Midbrain (tissue), 1 donor: Measurements from ENCODE around the gene LRRC36.
"Not testable (repeated sequence)": the region's sequence is repeated elsewhere in the genome, so short reads cannot be mapped to it uniquely, and the experiment has no call there.

Source experiments
- DNase-seq: peaks from one replicate; lab custom pipeline; 2025; lab: John Stamatoyannopoulos, UW

Gene LRRC36

GRCh38 chr16:67400901-67401300 is 74.3 kb downstream of the LRRC36 start:
- DNase-seq = no peak

GRCh38 chr16:67403976-67404555 is 77.5 kb downstream of the LRRC36 start:
- DNase-seq = no peak

- no peak for DNase-seq
Observed at GRCh38 chr16:67404740-67405226, 78.2 kb downstream of the LRRC36 start.

- DNase-seq = no peak
Observed at GRCh38 chr16:67405336-67405735, 78.7 kb downstream of the LRRC36 start.

- DNase-seq = no peak
Observed at GRCh38 chr16:67406111-67406971, 79.7 kb downstream of the LRRC36 start.

GRCh38 chr16:67407176-67407787 is 80.7 kb downstream of the LRRC36 start:
- DNase-seq = no peak

- no peak for DNase-seq
Observed at GRCh38 chr16:67407788-67408452, 81.3 kb downstream of the LRRC36 start.

- DNase-seq = no peak
Observed at GRCh38 chr16:67409631-67410030, 83.0 kb downstream of the LRRC36 start.

- DNase-seq = no peak
Observed at GRCh38 chr16:67411339-67411738, 84.7 kb downstream of the LRRC36 start.

GRCh38 chr16:67412294-67412693 is 85.7 kb downstream of the LRRC36 start:
- DNase-seq = no peak

GRCh38 chr16:67413978-67414911 is 87.6 kb downstream of the LRRC36 start:
- no peak for DNase-seq

- not testable (repeated sequence) for DNase-seq
Observed at GRCh38 chr16:67415421-67415820, 88.8 kb downstream of the LRRC36 start.

GRCh38 chr16:67415872-67416793 is 89.5 kb downstream of the LRRC36 start, which contains the start of gene ZDHHC1:
Gene ZDHHC1 (minus strand): TSS chr16:67416477. CDS start chr16:67407775, 8,702 bp downstream.
- peak; percentile 76 for DNase-seq

- DNase-seq = no peak
Observed at GRCh38 chr16:67417333-67418061, 90.9 kb downstream of the LRRC36 start.

- DNase-seq = no peak
Observed at GRCh38 chr16:67419502-67419901, 92.9 kb downstream of the LRRC36 start.

- DNase-seq = no peak
Observed at GRCh38 chr16:67419931-67420330, 93.3 kb downstream of the LRRC36 start.

GRCh38 chr16:67421030-67421429 is 94.4 kb downstream of the LRRC36 start:
- no peak for DNase-seq

- no peak for DNase-seq
Observed at GRCh38 chr16:67423015-67423414, 96.4 kb downstream of the LRRC36 start.

- no peak for DNase-seq
Observed at GRCh38 chr16:67423611-67424260, 97.1 kb downstream of the LRRC36 start.
